Gastrocnemius medialis (tissue), 4 donors: ENCODE results near the gene ELMO1. TPM values are rescaled to one million over a fixed set of nuclear protein-coding genes. Genes with fewer than 3 reads are reported as not detected.
"Not testable (repeated sequence)": the region's sequence is repeated elsewhere in the genome, so short reads cannot be mapped to it uniquely, and the experiment has no call there.

ENCODE experiments used
- ATAC-seq, 2 donors: fragments of 150-250 bp; one replicate each; pipeline ENCODE4 v1.9.1; 2016
- DNase-seq, 2 donors: peaks; one replicate each; pipeline ENCODE4 v3.0.0-alpha.2; 2019
- H3K27ac ChIP-seq, 4 donors: fragments of 200-600 bp; sonication (generic); 1 replicate in 1 of 4; 2 replicates in 3 of 4; pipeline ENCODE4 v1.5.1; 2016 to 2018; ENCODE audit warnings: mild to moderate bottlenecking in 2 of 4, moderate library complexity in 1 of 4
- H3K27me3 ChIP-seq, 3 donors: fragments of 200-600 bp; sonication (generic) in 2 of 3; 1 replicate in 1 of 3; 2 replicates in 2 of 3; pipeline versions ENCODE4 v1.5.1 to v1.6.0; 2016 to 2019; ENCODE audit warnings: mild to moderate bottlenecking in 1 of 3, moderate library complexity in 1 of 3
- H3K36me3 ChIP-seq, 2 donors: fragments of 200-600 bp; sonication (generic) in 1 of 2; one replicate each; pipeline ENCODE4 v1.5.1; 2017 to 2018
- H3K4me1 ChIP-seq, 2 donors: fragments of 200-600 bp; sonication (generic) in 1 of 2; one replicate each; pipeline ENCODE4 v1.5.1; 2016 to 2017; ENCODE audit warnings: mild to moderate bottlenecking in 2 of 2
- H3K4me3 ChIP-seq, 4 donors: fragments of 200-600 bp; sonication (generic) in 3 of 4; 1 replicate in 1 of 4; 2 replicates in 3 of 4; pipeline ENCODE4 v1.5.1; 2016 to 2019; ENCODE audit warnings: mild to moderate bottlenecking in 2 of 4
- H3K9me3 ChIP-seq, 3 donors: fragments of 200-600 bp; sonication (generic) in 2 of 3; 1 replicate in 1 of 3; 2 replicates in 2 of 3; pipeline ENCODE4 v1.5.1; 2016 to 2019
- CTCF ChIP-seq, 5 experiments: fragments of 450-650 bp in 3 of 5; fragments of 200-600 bp in 2 of 5; sonication (generic) in 2 of 5; IDR thresholded peaks in 4 of 5; conservative IDR thresholded peaks in 1 of 5; 1 replicate in 4 of 5; 2 replicates in 1 of 5; pipeline ENCODE4 v1.5.1; 2016 to 2019; ENCODE audit warnings: antibody characterized with exemption in 5 of 5, mild to moderate bottlenecking in 3 of 5, moderate library complexity in 3 of 5
- POLR2A ChIP-seq, 2 donors: fragments of 450-650 bp; IDR thresholded peaks; one replicate each; pipeline ENCODE4 v1.6.1; 2017; ENCODE audit warnings: antibody characterized with exemption in 2 of 2, mild to moderate bottlenecking in 2 of 2, moderate library complexity in 2 of 2
- in situ Hi-C, 4 donors: fragments of 200-750 bp; cut with MboI; loops; one replicate each; pipeline versions ENCODE4 v1.15.0 to v1.8.0; 2017; ENCODE audit warnings: low sequenced_read_pairs in 4 of 4
- intact Hi-C: fragments of 100-400 bp; cut with DNase I; formaldehyde crosslinking; loops from one replicate; pipeline ENCODE4 v1.15.1; 2023; ENCODE audit warnings: low total_unique reads
- total RNA-seq, 4 donors: library from RNA; depleted of rRNA; stranded (reverse); fragments of >200 nt; gene quantifications; one replicate each; pipeline versions ENCODE4 v1.1.0 to v1.2.3, GENCODE V29; 2016

Gene ELMO1
- total RNA-seq, 4 donors from 2014 or later: 8.4 to 18.9 (median 14.6) TPM

- Histone ChIP-seq H3K4me1 (no peaks in the 10 kb centered on the region), H3K4me3 (no peak overlapping the region), H3K9me3 (no peaks in the 10 kb centered on the region), H3K27ac (no peak overlapping the region), H3K27me3 (no peaks in the 10 kb centered on the region), H3K36me3 (no peaks in the 10 kb centered on the region)
- no peak for DNase-seq
- intact Hi-C loops: no loop called here
- in situ Hi-C loops: loop anchor here in 1 of 4 donors (25.0 kb wide), 1 partner anchor 859 kb away; the partner anchor contains the start of gene NME8
- no peak for ATAC-seq
- no peak for TF ChIP-seq CTCF (IDR thresholded peaks at IDR 0.05 in 4 of 5, conservative IDR thresholded peaks at IDR 0.05 in 1 of 5)
- TF ChIP-seq POLR2A (IDR thresholded peaks at IDR 0.05): no peak
Observed at GRCh38 chr7:36977878-36978277, 470.8 kb downstream of the ELMO1 start.

- intact Hi-C loops, H3K27me3 ChIP-seq, in situ Hi-C loops: not testable (repeated sequence)
Observed at GRCh38 chr7:36973534-36973933, 475.1 kb downstream of the ELMO1 start.

GRCh38 chr7:36972140-36972518, 476.5 kb downstream of the ELMO1 start:
- ATAC-seq: no peak
- Histone ChIP-seq H3K9me3 (no peaks in the 10 kb centered on the region), H3K27me3 (no peaks in the 10 kb centered on the region), H3K36me3 (no peaks in the 10 kb centered on the region), H3K27ac (no peak overlapping the region), H3K4me1 (peaks cover 0 to 10% of the 10 kb centered on the region in 2 donors), H3K4me3 (no peak overlapping the region)
- intact Hi-C loops (no loop called here), in situ Hi-C loops (no loop called here)
- TF ChIP-seq POLR2A (IDR thresholded peaks at IDR 0.05) (no peak), CTCF (IDR thresholded peaks at IDR 0.05 in 4 of 5, conservative IDR thresholded peaks at IDR 0.05 in 1 of 5) (no peak)
- DNase-seq: no peak

More at GRCh38 chr7:36973534-36973933, 475.1 kb downstream of the ELMO1 start:
- H3K4me3 ChIP-seq, H3K4me1 ChIP-seq, H3K27ac ChIP-seq, H3K9me3 ChIP-seq, H3K36me3 ChIP-seq, ATAC-seq, DNase-seq: not testable (repeated sequence)

- H3K36me3 ChIP-seq: no peaks in the 10 kb centered on the region
- ATAC-seq: no peak
- no peak overlapping the region for H3K4me3 ChIP-seq
- no peak for TF ChIP-seq CTCF (IDR thresholded peaks at IDR 0.05 in 4 of 5, conservative IDR thresholded peaks at IDR 0.05 in 1 of 5)
- no peak for TF ChIP-seq POLR2A (IDR thresholded peaks at IDR 0.05)
- in situ Hi-C loops (no loop called here), intact Hi-C loops (no loop called here)
- no peaks in the 10 kb centered on the region for H3K9me3 ChIP-seq
- H3K4me1 ChIP-seq: peaks cover 0 to 12% of the 10 kb centered on the region in 2 donors
- no peaks in the 10 kb centered on the region for H3K27me3 ChIP-seq
- H3K27ac ChIP-seq: no peak overlapping the region
- no peak for DNase-seq
Observed at GRCh38 chr7:36971515-36972139, 477.0 kb downstream of the ELMO1 start.

- Histone ChIP-seq H3K27ac (no peak overlapping the region), H3K36me3 (no peaks in the 10 kb centered on the region), H3K4me1 (peaks cover 0 to 12% of the 10 kb centered on the region in 2 donors), H3K4me3 (no peak overlapping the region), H3K27me3 (no peaks in the 10 kb centered on the region), H3K9me3 (no peaks in the 10 kb centered on the region)
- no peak for DNase-seq
- ATAC-seq: no peak
- TF ChIP-seq CTCF (IDR thresholded peaks at IDR 0.05 in 4 of 5, conservative IDR thresholded peaks at IDR 0.05 in 1 of 5) (no peak), POLR2A (IDR thresholded peaks at IDR 0.05) (no peak)
- intact Hi-C loops (no loop called here), in situ Hi-C loops (no loop called here)
Observed at GRCh38 chr7:36970551-36971514, 477.8 kb downstream of the ELMO1 start.
